Measurements from ENCODE around the gene AMDHD1. TPM values are rescaled to one million over a fixed set of nuclear protein-coding genes. Genes with fewer than 3 reads are reported as not detected.

AMDHD1 gene
- 0.38 TPM for total RNA-seq
- long read RNA-seq, result 0 reads

- DNase-seq (ENCODE audit: low spot score), result no peak
- intact Hi-C loops (cut with DNase I), result no loop called here
Observed at GRCh38 chr12:95943330-95943842, at the start of gene AMDHD1. Gene AMDHD1, plus strand, starts transcription at chr12:95943331. Its CDS starts 68 bp downstream, at chr12:95943399.

GRCh38 chr12:95896846-95897245 lies 46.3 kb upstream of the AMDHD1 start:
- no peak for DNase-seq (ENCODE audit: low spot score)
- intact Hi-C loops (cut with DNase I), result no loop called here

DNA sequence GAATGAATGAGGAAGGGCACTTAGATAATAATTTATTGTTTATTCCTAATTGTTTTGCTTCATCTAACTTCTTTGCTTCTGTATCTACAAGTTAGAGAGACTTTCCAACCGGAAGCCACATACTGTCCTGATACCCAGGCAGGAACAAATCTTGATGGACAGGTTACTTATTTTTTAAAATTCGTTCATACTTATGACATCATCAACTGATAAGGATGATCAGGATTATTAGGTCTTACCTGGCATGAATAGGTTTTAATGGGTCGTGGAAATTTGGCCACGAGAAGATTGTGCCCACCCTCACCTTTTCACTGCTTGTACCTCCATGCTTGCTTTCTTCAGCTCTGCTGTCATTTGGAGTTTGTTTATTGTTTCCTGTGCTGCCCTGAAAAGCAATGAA lies 45.0 kb upstream of the AMDHD1 start:
- intact Hi-C loops (cut with DNase I), result no loop called here
- no peak for DNase-seq (ENCODE audit: low spot score)

DNA sequence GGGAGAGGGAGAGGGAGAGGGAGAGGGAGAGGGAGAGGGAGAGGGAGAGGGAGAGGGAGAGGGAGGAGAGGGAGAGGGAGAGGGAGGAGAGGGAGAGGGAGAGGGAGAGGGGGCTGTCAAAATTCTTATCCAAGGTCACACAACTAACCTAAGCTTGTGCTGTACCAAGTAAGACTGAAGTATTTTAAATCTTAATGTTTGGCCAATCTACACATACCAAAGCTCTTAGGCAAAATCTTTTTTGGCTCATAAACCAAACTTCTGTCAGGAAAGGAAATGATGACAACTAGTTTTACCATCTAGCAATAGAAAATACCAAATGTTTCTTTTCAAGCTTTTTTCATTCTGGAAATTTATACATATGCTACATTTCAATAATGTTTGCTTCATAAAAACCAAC lies 34.6 kb upstream of the AMDHD1 start:
- intact Hi-C loops (cut with DNase I), result no loop called here
- DNase-seq (ENCODE audit: low spot score), result no peak

GRCh38 chr12:95909871-95910270 lies 33.3 kb upstream of the AMDHD1 start:
- DNase-seq (ENCODE audit: low spot score), result no peak
- intact Hi-C loops (cut with DNase I), result no loop called here

GRCh38 chr12:95918194-95918993 lies 24.7 kb upstream of the AMDHD1 start:
- intact Hi-C loops (cut with DNase I), result loop anchor here (2.0 kb wide), 1 partner anchor 80 kb away; no protein-coding TSS in a partner anchor
- DNase-seq (ENCODE audit: low spot score), result no peak

DNA sequence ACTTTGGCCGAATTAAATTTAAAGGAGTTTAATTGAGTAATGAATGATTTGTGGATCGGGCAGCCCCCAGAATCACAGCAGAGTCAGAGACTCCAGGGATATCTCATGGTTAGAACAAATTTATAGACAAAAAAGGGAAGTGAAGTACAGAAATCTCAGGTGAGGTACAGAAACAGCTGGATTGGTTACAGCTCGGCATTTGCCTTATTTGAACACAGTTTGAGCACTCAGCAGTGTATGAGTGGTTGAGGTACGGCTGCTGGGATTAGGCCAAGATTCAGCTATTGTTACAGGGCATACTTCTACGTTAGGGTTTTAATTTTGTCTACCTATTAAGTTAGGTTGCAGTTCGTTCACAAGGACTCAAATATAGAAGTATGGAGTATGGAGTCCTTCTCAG lies 24.0 kb upstream of the AMDHD1 start:
- intact Hi-C loops (cut with DNase I), result loop anchor here (2.0 kb wide), 1 partner anchor 80 kb away; no protein-coding TSS in a partner anchor
- DNase-seq (ENCODE audit: low spot score), result no peak

DNA sequence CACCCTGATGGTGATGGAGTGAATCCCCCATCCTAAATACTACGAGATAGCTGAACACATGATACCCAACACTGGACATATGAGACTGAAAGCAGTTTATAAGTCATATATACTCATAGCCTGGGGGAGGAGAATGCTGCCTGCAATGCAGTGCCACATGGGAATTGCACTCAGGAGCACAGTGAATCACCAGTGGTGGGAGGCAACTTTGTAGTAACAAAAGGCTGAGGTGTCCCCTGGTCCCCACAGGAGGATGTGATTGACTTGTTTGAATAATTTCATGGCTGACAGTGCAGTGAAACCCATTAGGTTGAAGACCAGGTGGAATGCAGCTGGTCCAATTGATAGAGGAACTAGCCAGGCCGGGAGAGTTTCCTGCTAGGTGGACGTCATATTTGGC lies 20.9 kb upstream of the AMDHD1 start:
- intact Hi-C loops (cut with DNase I), result no loop called here
- no peak for DNase-seq (ENCODE audit: low spot score)

DNA sequence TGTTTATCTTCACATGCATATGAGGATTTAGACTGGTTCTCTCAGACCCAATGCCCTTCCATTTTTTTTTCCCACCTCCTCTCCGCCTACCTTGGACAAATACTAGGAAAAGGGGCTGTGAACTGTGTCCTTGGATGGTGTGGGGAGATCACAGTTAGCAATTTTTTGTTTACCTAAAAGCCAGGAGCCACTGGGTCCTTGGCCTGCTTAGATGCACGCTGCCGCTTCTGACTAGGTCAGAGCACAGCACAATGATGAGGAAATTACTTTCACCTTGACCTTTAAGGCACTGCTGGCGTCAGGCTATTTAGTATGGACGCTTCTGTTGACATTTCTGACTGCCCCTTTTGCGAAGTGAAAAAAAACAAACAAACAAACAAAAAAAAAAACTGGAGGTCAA lies 2.6 kb upstream of the AMDHD1 start:
- intact Hi-C loops (cut with DNase I), result no loop called here
- DNase-seq (ENCODE audit: low spot score), result no peak

GRCh38 chr12:95942101-95942523 lies 1.0 kb upstream of the AMDHD1 start:
- intact Hi-C loops (cut with DNase I), result no loop called here
- DNase-seq (ENCODE audit: low spot score), result no peak

- intact Hi-C loops (cut with DNase I), result no loop called here
- peak; percentile 90 for DNase-seq (ENCODE audit: low spot score)
Observed at GRCh38 chr12:95942524-95943329, 404 bp upstream of the AMDHD1 start, which contains the start of gene CCDC38. Gene CCDC38, minus strand, starts transcription at chr12:95942614. Its CDS starts 6,105 bp downstream, at chr12:95936509.

DNA sequence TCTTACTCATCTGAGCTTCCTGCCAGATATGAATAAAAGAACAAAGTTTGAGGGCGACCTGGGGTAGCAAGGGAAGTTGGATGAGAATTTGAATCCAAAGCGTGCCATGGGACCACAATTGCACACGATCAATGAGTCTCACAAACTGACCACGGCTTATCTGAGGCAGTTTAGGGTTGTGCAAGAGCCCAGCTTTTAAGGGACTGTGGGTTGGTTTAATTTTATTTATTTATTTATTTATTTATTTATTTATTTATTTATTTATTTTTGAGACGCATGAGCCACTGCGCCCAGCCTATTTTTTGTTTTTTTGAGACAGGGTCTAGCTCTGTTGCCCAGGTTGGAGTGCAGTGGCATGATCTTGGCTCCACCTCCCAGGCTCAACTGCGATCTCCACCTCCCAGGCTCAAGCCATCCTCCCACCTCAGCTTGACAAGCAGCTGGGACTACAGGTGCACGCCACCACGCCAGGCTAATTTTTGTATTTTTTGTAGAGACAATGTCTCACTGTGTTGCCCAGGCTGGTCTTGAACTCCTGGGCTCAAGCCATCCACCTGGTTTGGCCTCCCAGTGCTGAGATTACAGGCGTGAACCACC lies 1.1 kb downstream of the AMDHD1 start:
- intact Hi-C loops (cut with DNase I), result no loop called here
- DNase-seq (ENCODE audit: low spot score), result no peak

- intact Hi-C loops (cut with DNase I), result no loop called here
- DNase-seq (ENCODE audit: low spot score), result no peak
Observed at GRCh38 chr12:95949477-95950206, 6.5 kb downstream of the AMDHD1 start.

- intact Hi-C loops (cut with DNase I), result no loop called here
- no peak for DNase-seq (ENCODE audit: low spot score)
Observed at GRCh38 chr12:95951515-95951914, 8.4 kb downstream of the AMDHD1 start.

GRCh38 chr12:95953000-95953399 lies 9.9 kb downstream of the AMDHD1 start:
- DNase-seq (ENCODE audit: low spot score), result no peak
- intact Hi-C loops (cut with DNase I), result no loop called here

- intact Hi-C loops (cut with DNase I), result no loop called here
- DNase-seq (ENCODE audit: low spot score), result no peak
Observed at GRCh38 chr12:95955549-95956159, 12.5 kb downstream of the AMDHD1 start.

DNA sequence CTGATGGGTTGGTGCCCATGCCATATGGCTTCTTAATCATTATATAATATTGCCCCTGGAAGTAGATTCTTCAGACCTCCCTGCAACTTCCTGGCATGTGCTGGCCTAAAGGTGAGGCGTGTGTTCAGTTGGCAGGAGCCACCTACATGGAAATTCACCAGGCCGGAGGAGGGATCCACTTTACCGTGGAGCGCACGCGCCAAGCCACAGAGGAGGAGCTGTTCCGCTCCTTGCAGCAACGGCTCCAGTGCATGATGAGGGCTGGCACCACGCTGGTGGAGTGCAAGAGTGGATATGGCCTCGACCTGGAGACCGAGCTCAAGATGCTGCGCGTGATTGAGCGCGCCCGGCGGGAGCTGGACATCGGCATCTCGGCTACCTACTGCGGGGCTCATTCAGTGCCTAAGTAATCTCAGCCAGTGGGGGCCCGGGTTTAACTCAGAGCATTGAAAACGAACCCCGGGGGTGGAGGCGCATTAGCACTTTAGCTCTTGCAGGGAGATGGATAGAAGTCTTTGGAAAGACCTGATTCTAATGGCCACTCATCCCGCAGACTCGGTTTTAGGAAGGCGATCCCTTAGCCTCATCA lies 13.5 kb downstream of the AMDHD1 start:
- no peak for DNase-seq (ENCODE audit: low spot score)
- intact Hi-C loops (cut with DNase I), result no loop called here

DNA sequence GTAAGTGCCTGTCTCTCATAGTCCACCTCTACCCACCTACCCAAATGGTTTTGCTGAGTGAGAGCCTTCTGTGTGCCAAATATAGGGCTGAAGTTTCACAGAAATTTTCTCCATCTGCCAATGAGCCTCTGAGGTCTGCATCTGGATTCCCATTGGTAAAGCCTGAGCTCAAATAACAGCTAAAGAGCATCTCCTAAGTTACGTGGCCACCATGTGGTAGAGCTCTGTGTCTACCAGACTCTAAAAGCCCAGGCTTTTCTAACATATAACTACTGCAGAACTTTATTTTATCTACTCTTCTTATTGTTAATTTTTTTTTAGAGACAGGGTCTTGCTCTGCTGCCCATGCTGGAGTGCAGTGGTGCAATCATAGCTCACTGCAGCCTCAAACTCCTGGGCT lies 16.0 kb downstream of the AMDHD1 start:
- intact Hi-C loops (cut with DNase I), result no loop called here
- DNase-seq (ENCODE audit: low spot score), result no peak

- intact Hi-C loops (cut with DNase I), result no loop called here
- DNase-seq (ENCODE audit: low spot score), result no peak
Observed at GRCh38 chr12:95960241-95960640, 17.1 kb downstream of the AMDHD1 start.

Measured in cardiac septum (tissue), 1 donor.